HG02759 (cell line): ENCODE data around the gene FKBP14.
A peak's percentile ranks its signal among the peaks of the same experiment; 100 is the strongest.

Experiments used
- ATAC-seq: cut with Tn5 transposase; IDR thresholded peaks from one replicate; pipeline ENCODE4 v1.9.1; 2021; ENCODE audit warnings: mild to moderate bottlenecking, moderate library complexity; ENCODE audit not compliant: unreplicated experiment

FKBP14 gene

GRCh38 chr7:30036220-30036619 is 9.7 kb upstream of the FKBP14 start:
- no peak for ATAC-seq

- ATAC-seq, result no peak
These were observed 8.0 kb upstream of the FKBP14 start for GRCh38 chr7:30034501-30034900.

GRCh38 chr7:30032310-30033125 is 6.0 kb upstream of the FKBP14 start:
- no peak for ATAC-seq

GRCh38 chr7:30029696-30030095 is 3.2 kb upstream of the FKBP14 start:
- ATAC-seq, result no peak

GRCh38 chr7:30028749-30029635 is 2.5 kb upstream of the FKBP14 start:
- peak; percentile 15 for ATAC-seq

GRCh38 chr7:30028216-30028748 is 1.8 kb upstream of the FKBP14 start, which contains the start of gene PLEKHA8:
PLEKHA8 (plus strand) TSS chr7:30028412; CDS start chr7:30028763, 351 bp downstream.
- ATAC-seq, result peak; percentile 59

GRCh38 chr7:30027740-30028215 is 1.3 kb upstream of the FKBP14 start:
- peak; percentile 2 for ATAC-seq

GRCh38 chr7:30027065-30027456 is 559 bp upstream of the FKBP14 start:
- ATAC-seq, result no peak

- ATAC-seq, result no peak
These were observed 3.0 kb downstream of the FKBP14 start for GRCh38 chr7:30023524-30023923.

GRCh38 chr7:30022991-30023390 is 3.5 kb downstream of the FKBP14 start:
- ATAC-seq, result no peak

GRCh38 chr7:30020535-30020934 is 6.0 kb downstream of the FKBP14 start:
- no peak for ATAC-seq

- ATAC-seq, result no peak
These were observed 6.5 kb downstream of the FKBP14 start for GRCh38 chr7:30019960-30020359.

GRCh38 chr7:30019387-30019786 is 7.1 kb downstream of the FKBP14 start:
- ATAC-seq, result no peak

GRCh38 chr7:30018451-30018850 is 8.1 kb downstream of the FKBP14 start:
- no peak for ATAC-seq

- no peak for ATAC-seq
These were observed 13.7 kb downstream of the FKBP14 start for GRCh38 chr7:30012757-30013156.

GRCh38 chr7:30010021-30010420 is 16.5 kb downstream of the FKBP14 start:
- ATAC-seq, result no peak

GRCh38 chr7:30005464-30005863 is 21.0 kb downstream of the FKBP14 start:
- ATAC-seq, result no peak

GRCh38 chr7:30003098-30003497 is 23.4 kb downstream of the FKBP14 start:
- ATAC-seq, result no peak

GRCh38 chr7:30001998-30002397 is 24.5 kb downstream of the FKBP14 start:
- ATAC-seq, result no peak

GRCh38 chr7:29998489-29998888 is 28.0 kb downstream of the FKBP14 start:
- no peak for ATAC-seq

GRCh38 chr7:29996321-29996720 is 30.2 kb downstream of the FKBP14 start:
- no peak for ATAC-seq
